ENCODE data around the gene MXD4. TPM values are rescaled to one million over a fixed set of nuclear protein-coding genes. Genes with fewer than 3 reads are reported as not detected.

MXD4 gene
- total RNA-seq, 1 donor, result 56.8 TPM

- DNase-seq (ENCODE audit: insufficient read length, low spot score, missing footprints), result peak; percentile 77
- no peak overlapping the region for H3K27ac ChIP-seq (ENCODE audit: low read depth, low read length)
Measured at GRCh38 chr4:2220016-2220630, 41.8 kb downstream of the MXD4 start.

GRCh38 chr4:2219233-2219760 is 42.6 kb downstream of the MXD4 start:
- TF ChIP-seq CTCF (IDR thresholded peaks at IDR 0.05; ENCODE audit: extremely low read depth, low read depth, low read length), result no peak
- no peak overlapping the region for H3K4me3 ChIP-seq (ENCODE audit: insufficient read depth, low read length)
- H3K27ac ChIP-seq (ENCODE audit: low read depth, low read length), result no peak overlapping the region
- H2AFZ ChIP-seq (ENCODE audit: low read length), result no peak overlapping the region
- H3K79me2 ChIP-seq (ENCODE audit: insufficient read depth, low read length), result no peaks in the 10 kb centered on the region
- H4K20me1 ChIP-seq (ENCODE audit: insufficient read depth, low read length), result no peaks in the 10 kb centered on the region
- DNase-seq (ENCODE audit: insufficient read length, low spot score, missing footprints), result no peak
- H3K4me1 ChIP-seq (ENCODE audit: insufficient read depth, low read length), result peaks cover 4% of the 10 kb centered on the region
- H3K9me3 ChIP-seq (ENCODE audit: low read depth, low read length), result no peaks in the 10 kb centered on the region
- H3K36me3 ChIP-seq (ENCODE audit: insufficient read depth, low read length), result no peaks in the 10 kb centered on the region
- H3K4me2 ChIP-seq (ENCODE audit: insufficient read depth, low read length), result no peak overlapping the region
- H3K27me3 ChIP-seq (ENCODE audit: insufficient read depth, low read length), result no peaks in the 10 kb centered on the region

More at GRCh38 chr4:2220016-2220630, 41.8 kb downstream of the MXD4 start:
- Histone ChIP-seq H3K36me3 (ENCODE audit: insufficient read depth, low read length) (no peaks in the 10 kb centered on the region), H3K4me1 (ENCODE audit: insufficient read depth, low read length) (peaks cover 4% of the 10 kb centered on the region), H2AFZ (ENCODE audit: low read length) (no peak overlapping the region), H3K4me2 (ENCODE audit: insufficient read depth, low read length) (no peak overlapping the region), H3K27me3 (ENCODE audit: insufficient read depth, low read length) (no peaks in the 10 kb centered on the region), H4K20me1 (ENCODE audit: insufficient read depth, low read length) (no peaks in the 10 kb centered on the region), H3K9me3 (ENCODE audit: low read depth, low read length) (no peaks in the 10 kb centered on the region), H3K4me3 (ENCODE audit: insufficient read depth, low read length) (no peak overlapping the region), H3K79me2 (ENCODE audit: insufficient read depth, low read length) (no peaks in the 10 kb centered on the region)
- peak; percentile 95 for TF ChIP-seq CTCF (IDR thresholded peaks at IDR 0.05; ENCODE audit: extremely low read depth, low read depth, low read length)

GRCh38 chr4:2218436-2218835 is 43.5 kb downstream of the MXD4 start:
- no peak overlapping the region for H2AFZ ChIP-seq (ENCODE audit: low read length)
- H3K9me3 ChIP-seq (ENCODE audit: low read depth, low read length), result no peaks in the 10 kb centered on the region
- no peak overlapping the region for H3K4me3 ChIP-seq (ENCODE audit: insufficient read depth, low read length)
- H3K36me3 ChIP-seq (ENCODE audit: insufficient read depth, low read length), result no peaks in the 10 kb centered on the region
- no peak for DNase-seq (ENCODE audit: insufficient read length, low spot score, missing footprints)
- no peak overlapping the region for H3K27ac ChIP-seq (ENCODE audit: low read depth, low read length)
- no peaks in the 10 kb centered on the region for H3K79me2 ChIP-seq (ENCODE audit: insufficient read depth, low read length)
- H4K20me1 ChIP-seq (ENCODE audit: insufficient read depth, low read length), result no peaks in the 10 kb centered on the region
- H3K27me3 ChIP-seq (ENCODE audit: insufficient read depth, low read length), result no peaks in the 10 kb centered on the region
- H3K4me1 ChIP-seq (ENCODE audit: insufficient read depth, low read length), result peaks cover 4% of the 10 kb centered on the region
- no peak overlapping the region for H3K4me2 ChIP-seq (ENCODE audit: insufficient read depth, low read length)
- TF ChIP-seq CTCF (IDR thresholded peaks at IDR 0.05; ENCODE audit: extremely low read depth, low read depth, low read length), result no peak

- H3K27ac ChIP-seq (ENCODE audit: low read depth, low read length), result no peak overlapping the region
- no peak overlapping the region for H2AFZ ChIP-seq (ENCODE audit: low read length)
- no peak overlapping the region for H3K4me3 ChIP-seq (ENCODE audit: insufficient read depth, low read length)
- no peak overlapping the region for H3K4me2 ChIP-seq (ENCODE audit: insufficient read depth, low read length)
- TF ChIP-seq CTCF (IDR thresholded peaks at IDR 0.05; ENCODE audit: extremely low read depth, low read depth, low read length), result no peak
- H3K79me2 ChIP-seq (ENCODE audit: insufficient read depth, low read length), result no peaks in the 10 kb centered on the region
- no peaks in the 10 kb centered on the region for H4K20me1 ChIP-seq (ENCODE audit: insufficient read depth, low read length)
- no peaks in the 10 kb centered on the region for H3K27me3 ChIP-seq (ENCODE audit: insufficient read depth, low read length)
- no peaks in the 10 kb centered on the region for H3K9me3 ChIP-seq (ENCODE audit: low read depth, low read length)
- peaks cover 4% of the 10 kb centered on the region for H3K4me1 ChIP-seq (ENCODE audit: insufficient read depth, low read length)
- H3K36me3 ChIP-seq (ENCODE audit: insufficient read depth, low read length), result no peaks in the 10 kb centered on the region
- no peak for DNase-seq (ENCODE audit: insufficient read length, low spot score, missing footprints)
Measured at GRCh38 chr4:2217726-2218125, 44.2 kb downstream of the MXD4 start.

All from osteoblast (primary cell).